ENCODE results near the gene OR52E6.

DNA sequence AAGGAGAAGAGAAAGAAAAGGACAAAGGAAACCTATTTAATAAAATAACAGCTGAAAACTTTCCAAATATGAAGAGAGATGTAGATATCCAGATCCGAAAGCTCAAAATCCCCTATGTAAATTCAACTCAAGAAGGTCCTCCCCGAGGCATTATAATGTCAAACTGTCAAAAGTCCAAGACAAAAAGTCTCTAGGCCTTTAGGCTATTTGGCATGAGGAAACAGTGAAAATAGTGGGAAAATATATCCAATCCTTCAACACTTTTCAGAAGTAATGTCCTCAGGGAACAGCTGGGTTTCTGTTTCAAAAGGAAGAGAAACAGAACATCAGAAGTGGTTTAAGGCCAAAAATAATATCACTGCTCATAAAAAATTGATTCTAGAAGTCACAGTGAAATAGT lies 36.9 kb upstream of the OR52E6 start:
- TF ChIP-seq, protein P1, sequence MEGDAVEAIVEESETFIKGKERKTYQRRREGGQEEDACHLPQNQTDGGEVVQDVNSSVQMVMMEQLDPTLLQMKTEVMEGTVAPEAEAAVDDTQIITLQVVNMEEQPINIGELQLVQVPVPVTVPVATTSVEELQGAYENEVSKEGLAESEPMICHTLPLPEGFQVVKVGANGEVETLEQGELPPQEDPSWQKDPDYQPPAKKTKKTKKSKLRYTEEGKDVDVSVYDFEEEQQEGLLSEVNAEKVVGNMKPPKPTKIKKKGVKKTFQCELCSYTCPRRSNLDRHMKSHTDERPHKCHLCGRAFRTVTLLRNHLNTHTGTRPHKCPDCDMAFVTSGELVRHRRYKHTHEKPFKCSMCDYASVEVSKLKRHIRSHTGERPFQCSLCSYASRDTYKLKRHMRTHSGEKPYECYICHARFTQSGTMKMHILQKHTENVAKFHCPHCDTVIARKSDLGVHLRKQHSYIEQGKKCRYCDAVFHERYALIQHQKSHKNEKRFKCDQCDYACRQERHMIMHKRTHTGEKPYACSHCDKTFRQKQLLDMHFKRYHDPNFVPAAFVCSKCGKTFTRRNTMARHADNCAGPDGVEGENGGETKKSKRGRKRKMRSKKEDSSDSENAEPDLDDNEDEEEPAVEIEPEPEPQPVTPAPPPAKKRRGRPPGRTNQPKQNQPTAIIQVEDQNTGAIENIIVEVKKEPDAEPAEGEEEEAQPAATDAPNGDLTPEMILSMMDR (optimal IDR thresholded peaks at IDR 0.05 in 1 of 3, IDR thresholded peaks at IDR 0.05 in 1 of 3, conservative IDR thresholded peaks at IDR 0.05 in 1 of 3; ENCODE audit: extremely low read depth in 1 of 3, insufficient read depth in 2 of 3, low read length in 3 of 3), result no peak
- no peak for TF ChIP-seq EZH2 (IDR thresholded peaks at IDR 0.05; ENCODE audit: low read length)

Measured in keratinocyte (primary cell).